Fibroblast of mammary gland (primary cell): ENCODE data around the gene AATK.

ENCODE experiments used
- DNase-seq: peaks from one replicate; pipeline ENCODE4 v3.0.0-alpha.2; 2010; ENCODE audit warnings: low read depth
- H3K4me3 ChIP-seq: 2 replicates; pipeline ENCODE4 v1.5.1; 2011; ENCODE audit warnings: low read depth, mild to moderate bottlenecking, low read length, moderate library complexity; ENCODE audit not compliant: control insufficient read depth
- TF ChIP-seq, protein P1 (sequence below): conservative IDR thresholded peaks from 2 replicates; pipeline ENCODE4 v1.5.1; 2011; ENCODE audit warnings: low read depth, low read length, inconsistent platforms; ENCODE audit not compliant: control insufficient read depth, insufficient read depth

AATK gene

DNA sequence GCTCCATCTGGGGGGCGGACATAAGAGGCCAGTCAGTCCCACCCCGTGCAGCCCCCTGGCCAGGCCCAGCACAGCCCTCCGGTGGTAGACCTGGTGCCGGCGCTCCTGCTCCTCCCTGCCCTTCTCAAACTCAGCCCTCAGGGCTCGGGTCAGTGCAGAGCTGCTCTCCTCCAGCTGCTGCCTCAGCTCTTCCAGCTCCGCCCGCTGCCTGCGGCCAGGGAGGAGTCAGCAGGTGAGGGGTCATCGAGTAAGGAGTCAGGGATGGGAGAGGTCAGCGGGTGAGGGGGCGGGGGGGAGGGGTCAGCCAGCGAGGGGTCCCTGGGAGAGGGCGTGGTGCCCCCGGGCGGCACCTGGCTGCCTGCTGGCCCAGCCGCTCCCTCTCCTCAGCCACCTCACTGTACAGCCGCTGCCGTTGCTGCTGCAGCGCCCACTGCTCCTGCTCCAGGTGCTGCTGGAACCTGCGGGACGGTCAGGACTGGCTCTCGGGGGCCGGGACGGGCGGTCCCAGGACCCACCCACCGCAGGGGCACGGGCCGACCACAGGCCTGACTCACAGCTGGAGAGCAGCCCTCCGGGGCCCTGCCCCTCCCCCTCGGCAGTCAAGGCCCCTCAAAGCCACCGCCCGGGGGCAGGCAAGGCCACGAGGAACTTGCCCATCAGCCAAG is 26.5 kb upstream of the AATK start:
- TF ChIP-seq, protein P1, sequence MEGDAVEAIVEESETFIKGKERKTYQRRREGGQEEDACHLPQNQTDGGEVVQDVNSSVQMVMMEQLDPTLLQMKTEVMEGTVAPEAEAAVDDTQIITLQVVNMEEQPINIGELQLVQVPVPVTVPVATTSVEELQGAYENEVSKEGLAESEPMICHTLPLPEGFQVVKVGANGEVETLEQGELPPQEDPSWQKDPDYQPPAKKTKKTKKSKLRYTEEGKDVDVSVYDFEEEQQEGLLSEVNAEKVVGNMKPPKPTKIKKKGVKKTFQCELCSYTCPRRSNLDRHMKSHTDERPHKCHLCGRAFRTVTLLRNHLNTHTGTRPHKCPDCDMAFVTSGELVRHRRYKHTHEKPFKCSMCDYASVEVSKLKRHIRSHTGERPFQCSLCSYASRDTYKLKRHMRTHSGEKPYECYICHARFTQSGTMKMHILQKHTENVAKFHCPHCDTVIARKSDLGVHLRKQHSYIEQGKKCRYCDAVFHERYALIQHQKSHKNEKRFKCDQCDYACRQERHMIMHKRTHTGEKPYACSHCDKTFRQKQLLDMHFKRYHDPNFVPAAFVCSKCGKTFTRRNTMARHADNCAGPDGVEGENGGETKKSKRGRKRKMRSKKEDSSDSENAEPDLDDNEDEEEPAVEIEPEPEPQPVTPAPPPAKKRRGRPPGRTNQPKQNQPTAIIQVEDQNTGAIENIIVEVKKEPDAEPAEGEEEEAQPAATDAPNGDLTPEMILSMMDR: no peak
- no peak for DNase-seq
- H3K4me3 ChIP-seq: no peak overlapping the region

DNA sequence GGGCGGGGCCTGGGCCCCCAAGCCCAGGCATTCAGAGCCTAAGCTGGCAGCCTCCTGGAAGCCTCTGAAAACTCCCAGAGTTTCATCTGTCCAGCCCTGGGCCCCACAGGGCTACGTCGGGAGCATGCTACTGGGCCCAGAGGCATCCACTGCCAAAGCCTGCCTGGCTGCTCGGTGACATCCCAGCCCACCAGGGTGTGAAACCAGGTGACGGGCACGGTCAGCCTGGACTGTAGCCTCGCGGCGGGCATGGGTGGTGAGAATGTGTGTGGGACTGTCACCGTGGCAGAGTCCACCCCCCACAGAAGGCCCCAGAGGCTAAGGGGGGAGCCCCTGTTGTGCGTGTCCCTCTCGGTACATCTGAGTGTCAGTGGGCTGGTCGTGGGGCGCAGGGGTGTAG is 25.6 kb upstream of the AATK start:
- TF ChIP-seq, protein P1: no peak
- no peak overlapping the region for H3K4me3 ChIP-seq
- DNase-seq: no peak

DNA sequence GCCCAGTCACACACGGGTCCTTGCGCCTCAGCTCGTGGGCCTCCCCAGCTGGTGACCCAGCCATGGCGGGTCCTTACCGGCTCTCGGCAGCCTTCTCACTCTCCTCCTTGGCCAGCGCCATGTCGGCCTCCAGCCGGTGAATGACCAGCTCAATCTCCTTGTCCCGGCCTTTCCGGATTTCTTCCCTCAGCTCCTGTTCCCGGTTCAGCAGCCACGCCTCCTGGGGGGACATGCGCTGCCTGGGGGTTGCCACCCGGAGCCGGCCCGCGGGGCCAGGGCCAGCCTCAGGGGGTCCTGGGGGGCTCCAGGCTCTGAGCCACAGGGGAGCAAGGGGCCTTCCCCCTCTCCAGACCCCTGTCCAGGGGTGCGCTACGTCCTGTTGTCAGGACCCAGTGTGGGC is 25.1 kb upstream of the AATK start:
- no peak for DNase-seq
- TF ChIP-seq, protein P1: no peak
- no peak overlapping the region for H3K4me3 ChIP-seq

DNA sequence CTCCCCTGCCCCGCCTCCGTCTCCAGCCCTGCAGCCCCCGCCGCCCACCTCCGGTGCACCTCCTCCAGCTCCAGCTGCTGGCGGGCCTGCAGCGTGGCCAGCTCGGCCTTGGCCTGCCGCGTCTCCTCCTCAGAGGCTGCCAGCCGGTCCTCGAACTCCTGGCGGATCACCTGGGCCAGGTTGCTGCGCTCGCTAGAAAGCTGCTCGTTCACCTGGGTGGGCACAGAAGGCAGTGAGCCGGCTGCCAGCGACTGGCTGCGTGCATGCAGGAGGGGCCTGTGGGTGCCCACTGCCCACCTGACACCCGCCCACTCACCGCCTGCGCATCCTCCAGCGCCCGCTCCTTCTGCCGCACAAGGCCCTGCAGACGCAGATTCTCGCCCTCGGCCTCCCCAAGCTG is 24.6 kb upstream of the AATK start:
- TF ChIP-seq, protein P1: no peak
- no peak for DNase-seq
- H3K4me3 ChIP-seq: no peak overlapping the region

DNA sequence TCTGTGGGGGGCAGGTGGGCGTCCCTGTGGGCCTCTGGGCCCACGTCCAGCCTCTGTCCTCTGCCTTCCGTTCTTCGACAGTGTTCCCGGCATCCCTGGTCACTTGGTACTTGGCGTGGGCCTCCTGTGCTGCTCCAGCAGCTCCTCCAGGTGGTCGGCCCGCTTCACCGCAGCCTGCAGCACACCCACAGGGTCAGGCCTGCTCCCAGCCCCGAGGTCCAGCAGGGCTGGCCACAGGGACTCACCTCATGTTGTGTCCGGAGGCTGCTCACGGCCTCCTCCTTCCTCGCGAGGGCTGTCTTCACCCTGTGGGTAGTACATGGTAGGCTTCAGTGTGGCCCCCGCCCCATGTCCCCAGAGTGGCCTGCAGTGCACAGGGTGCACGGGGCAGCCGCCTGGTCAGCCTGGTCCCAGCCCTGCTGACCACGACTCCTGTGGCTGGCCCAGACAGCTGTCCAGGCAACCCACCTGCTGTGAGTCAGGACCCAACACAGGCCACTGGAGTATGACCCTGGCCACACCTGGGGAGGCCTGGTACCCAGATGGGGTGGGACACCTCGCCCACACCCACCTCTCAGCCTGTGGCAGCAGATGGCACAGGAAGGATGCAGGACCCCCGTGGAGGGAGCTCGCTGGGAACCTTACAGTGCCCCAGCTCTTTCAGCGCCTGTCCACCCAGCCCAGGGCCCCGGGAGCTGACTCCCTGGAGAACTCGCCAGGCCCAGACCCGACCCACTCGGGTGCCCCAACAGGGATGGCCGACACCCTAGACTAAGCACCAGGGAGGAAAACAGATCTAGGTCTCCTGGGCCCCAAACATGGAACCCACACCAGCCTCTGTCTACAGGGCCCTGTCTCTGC is 23.9 kb upstream of the AATK start:
- no peak for DNase-seq
- TF ChIP-seq, protein P1: peak; percentile 1
- no peak overlapping the region for H3K4me3 ChIP-seq

DNA sequence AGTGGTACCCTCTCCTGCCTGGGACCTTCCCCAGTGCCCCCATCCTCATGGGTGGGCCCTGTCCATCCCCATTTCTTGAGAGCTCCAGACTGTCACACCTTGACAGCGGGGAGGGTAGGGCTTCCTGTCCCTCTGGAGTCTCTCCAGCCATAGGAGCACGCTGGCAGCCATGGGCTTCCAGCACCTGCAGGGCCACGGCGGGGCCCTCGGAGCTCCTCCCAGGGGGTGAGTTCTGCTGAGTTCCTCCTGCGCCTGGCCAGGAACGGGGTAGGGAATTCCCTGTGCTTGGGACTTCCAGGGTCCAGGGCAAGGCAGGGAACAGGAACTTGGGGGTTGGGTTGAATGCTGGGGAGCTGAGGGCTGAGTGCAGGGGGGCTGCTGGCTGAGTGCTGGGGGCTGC is 23.0 kb upstream of the AATK start:
- no peak for DNase-seq
- H3K4me3 ChIP-seq: no peak overlapping the region
- TF ChIP-seq, protein P1: no peak
